GM19023 (cell line): ENCODE measurements around the gene CAB39.

Experiments used
- ATAC-seq: cut with Tn5 transposase; IDR thresholded peaks from one replicate; pipeline ENCODE4 v1.9.1; 2021; ENCODE audit warnings: mild to moderate bottlenecking, moderate library complexity; ENCODE audit not compliant: unreplicated experiment

The CAB39 gene

DNA sequence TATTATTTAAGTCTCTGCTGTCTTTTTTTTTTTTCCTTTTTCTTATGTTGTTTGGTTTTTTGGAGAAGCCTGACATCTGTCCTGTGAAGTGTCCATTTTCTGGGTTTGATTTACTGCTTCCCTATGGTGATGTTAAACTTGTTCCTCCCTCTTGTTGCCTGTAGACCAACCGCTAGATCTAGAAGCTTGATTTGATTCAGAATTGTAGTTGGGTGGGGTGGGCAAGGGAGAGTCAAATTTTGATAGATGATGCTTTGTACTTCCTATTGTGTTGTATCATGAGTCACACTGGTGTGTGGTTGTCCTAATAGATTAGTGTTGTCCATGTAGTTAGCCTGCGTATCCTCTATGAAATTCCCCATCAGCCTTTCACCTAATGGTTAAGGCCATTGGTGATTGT is 35.4 kb downstream of the CAB39 start:
- no peak for ATAC-seq

DNA sequence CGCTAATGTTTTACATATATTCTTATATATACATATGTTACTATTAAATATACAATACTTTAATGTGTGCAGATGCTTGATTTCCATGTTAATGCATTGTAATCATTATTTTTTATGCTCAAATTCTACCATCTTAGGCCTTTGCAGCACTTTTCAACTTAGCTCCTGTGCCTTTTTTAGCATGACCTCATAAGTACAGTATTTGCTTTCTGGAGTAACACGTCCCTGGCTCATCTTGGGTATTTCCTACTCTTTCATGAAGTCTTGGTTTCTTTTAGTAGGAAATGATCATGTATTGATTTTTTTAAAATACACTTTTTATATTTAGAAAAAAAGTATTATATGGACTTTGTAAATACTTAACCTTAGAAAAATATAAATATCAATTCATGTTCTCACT is 36.5 kb downstream of the CAB39 start:
- ATAC-seq, result no peak

DNA sequence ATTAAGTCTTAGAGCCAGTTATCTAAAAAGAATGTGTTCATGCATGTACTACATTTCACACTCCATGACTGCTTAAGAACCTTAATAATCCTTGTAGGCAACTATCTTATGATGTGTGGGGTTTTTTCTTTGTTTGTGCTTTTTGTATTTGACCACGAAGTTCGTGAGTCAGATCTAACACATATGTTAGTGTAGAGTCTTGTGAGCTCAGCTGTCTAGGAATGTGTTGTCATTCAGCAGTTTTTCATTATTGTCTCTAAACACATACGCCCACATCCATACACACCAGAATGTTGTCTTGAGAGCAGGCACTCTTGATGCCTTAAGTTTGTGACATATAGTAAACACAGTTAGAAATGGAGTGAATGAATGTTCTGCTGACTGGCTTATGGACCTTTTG is 38.4 kb downstream of the CAB39 start:
- ATAC-seq, result no peak

DNA sequence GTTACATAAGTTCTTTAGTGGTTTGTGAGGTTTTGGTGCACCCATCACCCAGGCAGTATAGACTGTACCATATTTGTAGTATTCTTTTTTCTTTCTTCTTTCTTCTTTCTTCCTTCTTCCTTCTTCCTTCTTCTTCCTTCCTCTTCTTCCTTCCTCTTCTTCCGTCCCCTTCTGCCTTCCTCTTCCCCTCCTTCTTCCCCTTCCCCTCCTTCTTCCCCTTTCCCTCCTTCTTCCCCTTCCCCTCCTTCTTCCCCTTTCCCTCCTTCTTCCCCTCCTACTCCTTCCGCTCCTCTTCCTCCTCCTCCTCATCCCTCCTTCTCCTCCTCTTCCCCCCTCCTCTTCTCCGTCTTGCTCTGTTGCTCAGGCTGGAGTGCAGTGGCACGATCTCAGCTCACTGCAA is 41.6 kb downstream of the CAB39 start:
- ATAC-seq, result no peak

DNA sequence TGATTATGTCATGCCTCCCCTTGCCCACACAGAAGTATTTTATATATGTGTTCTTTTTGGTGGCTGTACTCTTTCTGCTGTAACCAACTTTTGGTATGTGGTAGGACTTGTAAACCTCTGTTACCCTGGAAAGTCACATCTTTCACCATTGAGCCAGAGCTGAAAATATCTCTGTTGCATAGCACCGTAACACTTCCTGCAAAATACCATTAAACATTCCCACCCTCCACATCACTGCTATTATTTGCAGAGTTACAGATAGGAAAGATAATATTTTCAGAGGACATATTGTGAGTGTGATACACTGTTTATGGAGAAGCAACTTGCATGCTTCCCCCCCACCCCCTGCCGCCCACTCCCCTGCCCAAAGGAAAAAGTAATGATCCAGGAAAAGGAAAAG is 44.8 kb downstream of the CAB39 start:
- ATAC-seq, result no peak

DNA sequence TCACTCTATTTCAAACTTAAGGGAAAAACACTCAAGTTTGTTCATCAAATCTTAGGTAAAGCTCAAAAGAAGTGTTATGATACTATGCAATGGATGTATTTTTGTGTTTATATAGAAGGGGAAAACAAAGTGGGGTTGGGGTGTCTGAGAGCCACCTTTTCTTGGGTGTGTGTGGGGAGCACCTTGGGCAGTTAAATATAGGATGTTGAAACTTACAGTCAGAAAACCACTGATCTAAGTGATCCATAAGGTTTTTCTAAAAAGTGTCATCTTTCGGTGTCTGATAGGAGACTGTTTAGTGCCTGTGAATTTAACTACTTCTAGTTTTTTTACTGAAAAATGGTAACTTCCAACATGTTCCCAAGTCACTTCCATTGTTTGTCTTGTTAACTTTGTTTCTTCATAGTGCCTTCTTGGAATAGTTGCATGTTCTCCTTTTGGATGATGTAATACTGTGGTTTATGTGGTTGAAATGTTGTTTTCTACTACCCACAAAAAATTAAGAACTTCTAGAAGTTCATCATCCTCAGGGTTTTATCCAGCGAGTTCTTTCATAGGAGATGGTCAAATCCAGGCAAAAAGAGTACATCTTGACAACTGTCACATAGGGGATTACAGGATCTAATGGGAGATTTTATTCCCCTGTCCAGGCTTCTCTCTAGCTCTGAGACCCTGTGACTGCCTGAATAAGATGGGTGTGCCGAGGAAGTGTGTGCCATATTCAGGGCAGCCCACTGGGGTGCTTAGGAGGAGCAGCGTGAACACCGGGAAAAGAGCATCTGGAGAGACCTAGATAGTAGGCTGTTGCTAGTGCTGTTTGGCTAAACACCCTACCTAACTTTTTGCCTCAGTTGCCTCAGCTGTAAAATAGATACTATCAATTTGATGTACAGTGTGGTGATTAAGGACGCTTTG is 46.2 kb downstream of the CAB39 start:
- no peak for ATAC-seq

DNA sequence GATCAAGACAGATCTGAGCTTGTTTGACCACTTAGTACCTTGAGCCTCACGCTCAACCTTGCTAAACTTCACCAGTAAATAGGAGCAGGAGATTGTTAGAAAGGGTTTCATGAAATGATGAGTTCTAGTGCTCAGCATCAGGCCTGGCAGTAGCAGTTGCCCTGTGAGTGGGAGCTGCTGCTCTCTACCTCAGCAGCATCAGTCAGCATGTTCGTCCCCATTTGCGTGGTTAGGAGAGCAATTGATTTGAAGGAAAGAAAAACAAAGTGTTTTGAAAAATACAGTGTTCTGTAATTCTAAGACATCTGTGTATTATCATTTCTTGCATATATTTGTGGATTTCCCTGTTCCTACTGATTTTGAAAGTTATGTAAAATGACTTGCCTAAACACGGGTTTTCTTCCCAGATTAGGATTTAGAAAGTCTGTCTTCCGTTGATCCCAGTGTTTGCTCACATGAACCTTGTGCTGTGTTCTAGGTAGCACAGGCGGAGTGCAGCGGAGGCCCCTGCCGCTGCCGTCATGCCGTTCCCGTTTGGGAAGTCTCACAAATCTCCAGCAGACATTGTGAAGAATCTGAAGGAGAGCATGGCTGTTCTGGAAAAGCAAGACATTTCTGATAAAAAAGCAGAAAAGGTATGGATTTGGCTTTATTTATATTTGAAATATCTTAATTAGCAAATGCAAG is 47.0 kb downstream of the CAB39 start:
- ATAC-seq, result no peak

DNA sequence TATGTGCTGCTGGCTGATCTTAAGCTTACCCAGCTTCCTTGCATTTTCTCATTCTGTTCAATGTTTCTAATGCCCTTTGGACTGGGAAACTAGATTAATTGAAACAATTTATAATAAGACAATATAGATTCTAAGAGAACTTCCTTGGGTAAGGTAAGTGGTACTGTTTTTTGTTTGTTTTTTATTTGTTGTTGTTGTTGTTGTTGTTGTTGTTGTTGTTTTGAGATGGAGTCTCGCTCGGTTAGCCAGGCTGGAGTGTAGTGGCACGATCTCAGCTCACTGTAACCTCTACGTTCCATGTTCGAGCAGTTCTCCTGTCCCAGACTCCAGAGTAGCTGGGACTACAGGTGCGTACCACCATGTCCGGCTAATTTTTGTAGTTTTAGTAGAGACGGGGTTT is 49.1 kb downstream of the CAB39 start:
- ATAC-seq, result no peak

DNA sequence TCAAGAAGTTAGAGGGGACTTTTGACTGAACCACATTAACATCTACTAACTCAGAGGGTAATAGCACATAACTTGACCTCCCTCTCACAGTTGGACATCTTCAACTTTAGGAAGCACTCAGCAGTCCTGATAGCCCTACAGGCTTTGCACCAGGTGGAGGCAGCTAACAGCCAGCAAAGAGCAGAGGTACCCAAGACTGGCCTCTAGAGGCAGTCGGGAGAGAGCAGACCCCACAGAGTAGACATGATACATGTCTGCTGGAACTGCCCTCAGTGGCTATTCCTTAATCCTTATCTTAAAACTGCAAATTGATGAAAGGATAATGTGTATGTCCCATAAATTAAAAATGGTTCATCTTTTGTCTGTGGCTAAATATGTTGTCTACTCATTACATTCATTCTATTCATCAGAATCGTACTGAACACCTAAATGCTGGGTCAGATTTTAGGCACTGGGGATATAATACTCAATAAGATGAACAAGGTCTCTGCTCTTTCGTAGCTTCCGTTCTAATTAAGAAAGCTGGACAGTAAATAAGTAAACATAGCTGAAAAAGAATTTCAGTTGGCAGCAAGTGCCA is 49.8 kb downstream of the CAB39 start:
- peak; percentile 65 for ATAC-seq

DNA sequence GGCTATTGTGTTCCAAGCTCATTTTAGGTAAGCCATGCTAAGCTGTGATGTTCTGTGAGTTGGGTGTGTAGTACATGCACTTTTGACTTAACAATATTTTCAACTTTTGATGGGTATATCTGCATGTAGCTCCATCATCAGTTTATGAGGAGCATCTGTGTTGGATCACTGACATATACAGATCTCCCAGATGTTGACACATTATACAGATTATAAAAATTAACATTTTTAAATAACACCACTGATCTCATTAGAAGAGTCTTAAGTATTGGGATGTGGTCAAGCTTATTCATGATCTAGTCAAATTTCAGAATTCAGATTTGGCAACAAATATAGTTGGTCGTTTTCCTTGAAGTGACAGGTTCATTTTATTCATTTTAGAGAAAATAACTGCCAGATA is 51.7 kb downstream of the CAB39 start:
- ATAC-seq, result no peak

DNA sequence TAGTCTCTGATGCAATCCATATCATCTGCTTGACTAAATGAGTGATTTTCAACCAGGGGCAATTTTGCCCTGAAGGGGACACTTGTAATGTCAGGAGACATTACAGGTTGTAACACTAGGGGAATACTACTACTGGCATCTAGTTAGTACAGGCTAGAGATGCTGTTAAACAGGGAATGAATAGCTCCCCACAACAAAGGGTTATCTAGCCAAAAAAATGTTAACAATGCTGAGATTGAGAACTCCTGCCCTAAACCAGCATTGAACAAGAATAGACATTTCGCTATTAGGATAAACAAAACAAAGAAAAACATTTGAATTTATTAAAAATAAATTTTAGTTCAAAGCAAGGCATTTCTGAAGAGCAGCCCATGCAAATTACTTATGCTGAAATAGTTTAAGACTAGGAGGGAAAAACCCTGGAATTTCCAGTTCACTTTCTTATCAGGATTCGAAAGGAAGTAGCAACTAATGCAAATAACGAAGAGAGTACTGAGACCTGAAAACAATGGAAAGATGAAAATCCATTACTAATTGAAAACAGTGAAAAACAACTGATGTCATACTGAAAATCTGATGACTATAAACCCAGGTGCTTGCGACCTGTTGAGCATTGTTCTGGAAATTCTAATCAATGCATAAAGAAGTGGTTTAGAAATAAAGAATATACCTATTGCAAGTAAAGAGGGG is 53.1 kb downstream of the CAB39 start:
- ATAC-seq, result no peak

DNA sequence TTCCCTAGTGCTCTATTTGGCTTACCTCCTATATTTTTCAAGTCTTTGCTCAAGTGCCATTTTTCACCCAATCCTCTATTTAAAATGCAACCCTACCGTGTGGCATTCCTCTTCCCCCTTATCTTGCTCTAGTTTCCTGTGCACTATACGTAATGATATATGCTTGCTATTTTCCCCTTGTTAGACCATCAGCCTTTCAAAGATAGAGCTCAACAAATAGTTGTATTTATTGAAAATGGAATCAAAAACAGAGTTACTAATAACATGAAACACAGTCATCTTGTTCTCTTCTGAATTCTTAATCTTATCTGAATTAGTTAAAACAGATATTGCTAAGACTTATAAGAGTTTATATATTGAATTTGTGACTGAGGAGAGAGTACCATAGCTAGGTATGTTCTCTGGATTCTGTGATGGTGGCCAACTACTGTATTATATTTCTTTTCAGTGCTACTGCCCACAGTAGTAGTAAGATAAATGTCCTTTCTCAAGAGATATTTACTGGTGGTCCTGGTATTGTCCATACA is 55.3 kb downstream of the CAB39 start:
- ATAC-seq, result no peak

DNA sequence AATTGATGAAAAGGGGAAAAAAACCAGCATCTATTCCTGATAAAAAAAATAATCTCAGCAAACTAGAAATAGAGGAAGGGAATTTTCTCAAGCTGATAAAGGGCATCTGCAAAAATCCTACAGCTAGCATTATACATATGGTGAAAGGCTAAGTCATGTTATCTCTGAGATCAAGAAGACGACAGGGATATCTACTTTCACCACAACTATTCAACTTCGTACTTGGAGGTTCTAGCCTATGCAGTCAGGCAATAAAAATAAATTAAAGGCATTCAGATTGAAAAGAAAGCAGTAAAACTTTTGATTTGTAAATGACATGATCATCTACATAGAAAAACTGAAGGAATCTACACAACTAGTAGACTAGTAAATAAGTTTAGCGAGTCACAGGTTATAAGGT is 58.2 kb downstream of the CAB39 start:
- no peak for ATAC-seq

DNA sequence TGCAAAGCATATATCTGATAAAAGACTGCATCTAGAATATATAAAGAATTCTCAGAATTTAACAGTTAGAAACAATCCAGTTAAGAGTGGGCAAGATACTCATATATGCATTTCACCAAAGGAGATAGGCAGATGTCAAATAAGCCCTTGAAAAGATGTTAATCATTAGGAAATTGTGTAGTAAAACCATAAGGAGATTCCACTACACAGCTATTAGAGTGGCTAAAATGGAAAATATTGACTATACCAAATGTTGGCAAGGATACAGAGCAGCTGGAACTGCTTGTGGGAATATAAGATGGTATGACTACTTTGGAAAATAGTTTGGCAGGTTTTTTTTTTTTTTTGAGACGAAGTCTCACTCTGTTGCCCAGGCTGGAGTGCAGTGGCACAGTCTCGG is 59.5 kb downstream of the CAB39 start:
- no peak for ATAC-seq

DNA sequence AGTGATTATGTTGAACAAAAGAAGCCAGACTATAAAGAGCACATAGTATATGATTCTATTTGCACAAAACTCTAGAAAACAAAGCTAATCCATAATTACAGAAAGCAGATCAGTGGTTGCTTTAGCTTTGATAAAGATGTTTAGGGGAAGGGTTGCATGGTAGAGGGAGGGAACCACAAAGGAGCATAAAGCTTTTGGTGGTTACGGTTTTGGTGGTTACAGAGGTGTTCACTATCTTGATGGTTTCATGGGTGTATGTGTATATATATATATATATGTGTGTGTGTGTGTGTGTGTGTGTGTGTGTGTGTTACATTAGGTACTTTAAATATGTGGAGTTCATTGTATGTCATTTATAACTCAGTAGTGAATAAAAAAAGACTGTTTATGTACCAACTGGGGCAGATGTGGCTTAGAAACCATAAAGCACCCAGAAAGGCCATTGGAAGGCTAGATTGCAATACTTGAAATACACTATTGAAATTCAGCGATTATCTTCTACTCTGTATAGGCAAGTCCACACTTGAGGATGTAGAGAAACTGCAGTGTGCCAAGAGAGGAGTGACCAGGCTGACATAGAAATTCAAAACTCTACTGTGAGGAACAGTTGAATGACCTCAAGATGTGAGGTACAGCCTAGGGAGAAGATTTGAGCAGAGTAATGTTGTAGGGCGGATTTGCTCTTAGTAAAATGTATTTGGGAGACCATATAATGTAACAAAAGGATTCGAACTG is 60.6 kb downstream of the CAB39 start:
- ATAC-seq, result no peak

DNA sequence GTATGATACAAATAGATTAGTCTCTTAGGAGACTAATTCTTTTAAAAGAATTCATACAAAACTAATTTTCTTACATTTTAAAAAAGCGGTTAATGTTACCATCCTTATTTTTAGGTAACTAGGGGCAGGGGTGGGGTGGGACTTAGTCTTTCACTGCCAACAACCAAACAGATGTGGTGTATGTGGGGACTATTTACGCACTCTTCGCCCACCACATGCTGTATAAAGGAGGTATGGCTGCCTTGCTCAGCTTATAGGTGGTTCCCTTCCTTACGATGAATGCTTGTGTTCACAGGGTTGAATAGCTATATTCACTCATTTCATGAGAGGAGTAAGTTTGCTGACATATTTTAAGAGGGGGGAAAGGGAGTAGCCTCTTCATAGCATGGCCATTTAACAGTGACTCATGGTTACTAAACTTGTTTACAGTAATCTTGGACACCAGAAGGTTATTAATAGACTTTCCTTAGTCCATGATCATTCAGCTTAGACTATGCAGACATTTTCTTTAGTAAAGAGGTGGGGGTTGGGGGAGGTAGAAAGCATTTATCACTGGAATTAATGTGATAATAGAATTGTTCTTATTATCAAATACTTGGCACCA is 61.8 kb downstream of the CAB39 start:
- ATAC-seq, result no peak

DNA sequence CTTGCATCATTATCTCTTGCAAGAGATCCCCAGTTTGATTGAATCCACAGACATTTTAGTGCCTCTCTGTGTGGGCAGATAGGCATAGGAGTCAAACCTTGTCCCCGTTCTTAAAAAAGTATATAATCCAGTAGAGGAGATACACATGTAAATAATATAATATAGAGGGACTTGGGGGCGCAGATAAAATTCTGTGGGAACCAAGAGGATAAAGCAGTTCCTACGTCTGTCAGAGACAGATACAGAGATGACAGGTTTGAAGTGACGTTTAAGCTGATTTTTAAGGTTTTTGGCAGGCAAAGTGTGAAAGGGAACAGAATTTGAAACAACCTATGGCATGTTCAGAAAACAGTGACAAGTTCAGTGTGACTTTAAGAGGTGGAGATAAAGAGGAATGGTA is 63.1 kb downstream of the CAB39 start:
- no peak for ATAC-seq

DNA sequence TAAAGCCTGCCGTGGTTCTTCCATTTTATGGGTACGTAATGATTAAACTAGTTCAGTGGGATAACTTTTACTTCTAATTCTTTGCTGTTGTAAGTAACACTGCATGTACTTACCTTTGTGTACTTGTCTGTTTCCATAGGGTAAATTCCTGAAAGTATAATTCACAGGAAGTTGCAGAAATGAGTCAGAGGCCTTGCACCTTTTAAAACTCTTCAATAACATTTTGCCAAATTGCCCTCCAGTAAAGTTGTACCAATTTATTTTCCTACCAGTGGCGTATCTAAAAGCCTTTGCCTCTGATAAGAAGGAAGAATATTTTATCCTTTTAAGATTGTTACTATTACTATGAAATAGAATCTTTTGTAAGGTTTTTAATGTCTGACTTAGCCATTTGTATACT is 65.1 kb downstream of the CAB39 start:
- ATAC-seq, result no peak

DNA sequence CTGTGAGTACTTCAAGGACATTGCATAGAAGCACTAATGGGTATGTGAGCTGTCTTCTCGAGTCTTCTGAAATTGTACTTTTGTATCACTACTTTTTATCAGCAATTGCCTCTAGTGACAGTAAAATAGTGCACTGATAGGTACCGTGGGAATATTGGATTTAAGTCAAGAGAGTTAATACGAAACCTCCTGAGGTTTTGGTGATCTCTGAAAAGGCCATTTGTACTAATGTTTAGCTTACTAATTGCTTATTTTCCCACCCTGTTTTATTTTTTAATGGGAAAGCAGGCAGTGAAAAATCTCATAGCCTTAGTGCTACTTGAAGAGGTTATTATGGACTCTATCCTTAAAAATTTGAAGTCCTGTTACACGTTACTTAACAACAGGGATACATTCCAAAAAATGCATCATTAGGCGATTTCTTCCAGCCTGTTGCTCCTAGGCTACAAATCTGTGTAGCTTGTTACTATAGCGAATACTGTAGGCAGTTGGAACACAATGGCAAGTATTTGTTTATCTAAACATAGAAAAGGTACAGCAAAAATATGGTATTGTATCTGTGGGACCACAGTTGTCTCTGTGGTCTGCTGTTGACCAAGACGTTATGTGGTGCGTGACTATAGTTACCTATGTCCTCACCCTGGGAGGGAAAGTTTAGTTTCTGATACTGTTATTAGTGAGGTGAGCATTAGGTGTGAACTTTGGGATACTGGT is 65.9 kb downstream of the CAB39 start:
- ATAC-seq, result no peak

DNA sequence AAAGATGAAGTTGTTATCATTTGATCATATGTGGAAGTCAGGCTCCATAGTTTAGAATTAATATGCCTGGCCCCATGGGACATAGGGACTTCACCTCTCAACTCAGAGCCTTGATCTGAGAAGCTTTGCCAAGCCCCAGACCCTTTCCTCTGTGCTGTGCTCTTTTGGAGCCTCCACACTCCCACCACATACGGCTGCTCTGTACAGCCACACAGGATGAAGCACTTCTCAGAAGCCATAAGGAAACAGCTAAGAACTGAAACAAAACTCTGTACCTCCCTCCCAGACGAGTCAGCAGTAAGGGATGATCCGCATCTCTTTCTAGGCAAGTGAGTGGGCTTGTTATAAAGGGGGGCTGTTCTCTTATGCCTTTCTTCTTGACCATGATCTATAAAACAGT is 66.5 kb downstream of the CAB39 start:
- ATAC-seq, result no peak
